22Rv1 (cell line): ENCODE data around the gene LPAR4.

Experiments
- ZFX ChIP-seq: fragments of 450-650 bp; IDR thresholded peaks from 2 replicates; pipeline ENCODE4 v1.6.1; 2017; ENCODE audit warnings: antibody characterized with exemption, borderline replicate concordance
- TF ChIP-seq, protein P1 (sequence below): fragments of 450-650 bp; IDR thresholded peaks from 2 replicates; pipeline ENCODE4 v1.5.1; 2017; ENCODE audit warnings: mild to moderate bottlenecking

- TF ChIP-seq, protein P1, sequence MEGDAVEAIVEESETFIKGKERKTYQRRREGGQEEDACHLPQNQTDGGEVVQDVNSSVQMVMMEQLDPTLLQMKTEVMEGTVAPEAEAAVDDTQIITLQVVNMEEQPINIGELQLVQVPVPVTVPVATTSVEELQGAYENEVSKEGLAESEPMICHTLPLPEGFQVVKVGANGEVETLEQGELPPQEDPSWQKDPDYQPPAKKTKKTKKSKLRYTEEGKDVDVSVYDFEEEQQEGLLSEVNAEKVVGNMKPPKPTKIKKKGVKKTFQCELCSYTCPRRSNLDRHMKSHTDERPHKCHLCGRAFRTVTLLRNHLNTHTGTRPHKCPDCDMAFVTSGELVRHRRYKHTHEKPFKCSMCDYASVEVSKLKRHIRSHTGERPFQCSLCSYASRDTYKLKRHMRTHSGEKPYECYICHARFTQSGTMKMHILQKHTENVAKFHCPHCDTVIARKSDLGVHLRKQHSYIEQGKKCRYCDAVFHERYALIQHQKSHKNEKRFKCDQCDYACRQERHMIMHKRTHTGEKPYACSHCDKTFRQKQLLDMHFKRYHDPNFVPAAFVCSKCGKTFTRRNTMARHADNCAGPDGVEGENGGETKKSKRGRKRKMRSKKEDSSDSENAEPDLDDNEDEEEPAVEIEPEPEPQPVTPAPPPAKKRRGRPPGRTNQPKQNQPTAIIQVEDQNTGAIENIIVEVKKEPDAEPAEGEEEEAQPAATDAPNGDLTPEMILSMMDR = no peak
- no peak for TF ChIP-seq ZFX
Measured at GRCh38 chrX:78746496-78746895, 1.0 kb upstream of the LPAR4 start.
